GM12875 (cell line): Measurements from ENCODE around the gene C2.

Experiments used
- H3K4me3 ChIP-seq: one replicate; pipeline ENCODE4 v1.5.1; 2011; ENCODE audit warnings: low read depth, low read length, control low read depth
- TF ChIP-seq, protein P1 (sequence below): IDR thresholded peaks from 2 replicates; pipeline ENCODE4 v1.5.1; 2011; ENCODE audit warnings: low read depth, mild to moderate bottlenecking, control low read depth, inconsistent platforms, low read length, moderate library complexity, borderline replicate concordance; ENCODE audit not compliant: insufficient read depth

C2 gene

DNA sequence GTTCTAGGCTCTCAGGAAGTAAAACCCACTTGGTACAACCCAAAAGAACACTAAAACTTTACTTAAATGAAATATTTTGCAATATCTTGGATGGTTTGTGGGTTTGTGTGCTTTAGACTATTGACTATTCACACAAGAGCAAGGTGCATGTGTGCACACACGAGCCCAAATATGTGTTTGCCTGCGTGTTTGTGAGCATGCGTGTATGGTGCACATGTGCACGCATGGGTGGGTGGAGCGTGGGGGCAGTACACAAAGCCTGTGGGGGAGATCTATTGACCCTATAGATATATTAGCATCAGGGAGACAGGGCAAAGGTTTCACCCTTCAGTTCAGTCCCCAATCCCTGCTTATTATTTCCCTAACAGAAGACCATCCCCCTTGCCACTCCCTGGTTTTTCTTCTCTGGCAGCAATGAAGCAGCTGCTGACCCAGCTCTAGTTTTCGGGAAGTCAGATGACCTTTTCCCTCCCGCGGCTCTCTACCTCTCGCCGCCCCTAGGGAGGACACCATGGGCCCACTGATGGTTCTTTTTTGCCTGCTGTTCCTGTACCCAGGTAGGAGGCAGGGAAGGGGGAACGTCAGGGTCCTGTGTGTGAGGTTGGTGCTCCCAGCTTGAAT is at the start of gene C2:
Gene C2 (plus strand): TSS at position 476 of the 621 bp plus-strand sequence. CDS start 36 bp downstream, at position 512.
- no peak within 1 kb of the TSS for H3K4me3 ChIP-seq
- TF ChIP-seq, protein P1, sequence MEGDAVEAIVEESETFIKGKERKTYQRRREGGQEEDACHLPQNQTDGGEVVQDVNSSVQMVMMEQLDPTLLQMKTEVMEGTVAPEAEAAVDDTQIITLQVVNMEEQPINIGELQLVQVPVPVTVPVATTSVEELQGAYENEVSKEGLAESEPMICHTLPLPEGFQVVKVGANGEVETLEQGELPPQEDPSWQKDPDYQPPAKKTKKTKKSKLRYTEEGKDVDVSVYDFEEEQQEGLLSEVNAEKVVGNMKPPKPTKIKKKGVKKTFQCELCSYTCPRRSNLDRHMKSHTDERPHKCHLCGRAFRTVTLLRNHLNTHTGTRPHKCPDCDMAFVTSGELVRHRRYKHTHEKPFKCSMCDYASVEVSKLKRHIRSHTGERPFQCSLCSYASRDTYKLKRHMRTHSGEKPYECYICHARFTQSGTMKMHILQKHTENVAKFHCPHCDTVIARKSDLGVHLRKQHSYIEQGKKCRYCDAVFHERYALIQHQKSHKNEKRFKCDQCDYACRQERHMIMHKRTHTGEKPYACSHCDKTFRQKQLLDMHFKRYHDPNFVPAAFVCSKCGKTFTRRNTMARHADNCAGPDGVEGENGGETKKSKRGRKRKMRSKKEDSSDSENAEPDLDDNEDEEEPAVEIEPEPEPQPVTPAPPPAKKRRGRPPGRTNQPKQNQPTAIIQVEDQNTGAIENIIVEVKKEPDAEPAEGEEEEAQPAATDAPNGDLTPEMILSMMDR, result no peak

DNA sequence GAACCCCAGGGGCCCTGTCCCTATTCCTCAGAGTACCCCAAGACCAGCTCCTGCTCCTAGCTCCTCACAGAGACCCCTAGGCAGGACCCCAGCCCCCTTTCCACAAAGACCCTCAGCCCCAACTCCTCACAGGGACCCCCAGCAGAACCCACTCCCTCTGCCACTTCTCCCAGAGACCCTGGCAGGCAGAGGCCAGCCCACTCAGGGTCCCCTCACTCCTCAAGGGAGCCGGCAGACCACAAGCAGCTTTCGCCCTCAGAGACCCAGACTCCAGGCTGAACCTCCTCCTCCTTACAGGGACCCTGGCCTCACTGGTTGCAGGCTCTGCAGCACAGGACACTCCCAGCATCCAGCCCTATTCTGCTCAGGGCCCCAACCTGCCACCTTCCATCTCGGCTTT is 49.3 kb upstream of the C2 start:
- H3K4me3 ChIP-seq, result no peak overlapping the region
- TF ChIP-seq, protein P1, result no peak

DNA sequence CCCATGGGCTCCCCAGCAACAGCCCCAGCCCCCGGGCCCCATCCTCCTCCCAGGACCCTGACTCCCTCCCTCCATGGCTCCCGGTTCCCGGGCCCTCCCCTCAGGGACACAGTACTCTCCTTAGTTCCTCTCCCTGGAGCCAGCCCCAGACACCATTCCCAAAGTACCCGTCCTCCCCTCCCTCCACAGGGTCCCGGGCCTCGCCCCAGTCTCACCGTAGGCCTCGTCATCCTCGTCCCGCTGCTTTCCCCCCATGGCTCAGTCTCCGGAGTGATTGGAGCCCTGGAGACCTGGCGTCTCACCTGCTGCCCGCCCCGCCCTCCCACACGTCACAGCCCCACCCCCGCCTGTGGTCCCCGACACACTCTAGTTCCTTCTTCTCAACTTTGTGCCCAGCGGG is 48.8 kb upstream of the C2 start, which contains the start of gene SLC44A4:
Gene SLC44A4 (minus strand): TSS at position 272 of the 400 bp plus-strand sequence. CDS start 17 bp downstream, at position 255.
- TF ChIP-seq, protein P1, result no peak
- no peak within 1 kb of the TSS for H3K4me3 ChIP-seq

DNA sequence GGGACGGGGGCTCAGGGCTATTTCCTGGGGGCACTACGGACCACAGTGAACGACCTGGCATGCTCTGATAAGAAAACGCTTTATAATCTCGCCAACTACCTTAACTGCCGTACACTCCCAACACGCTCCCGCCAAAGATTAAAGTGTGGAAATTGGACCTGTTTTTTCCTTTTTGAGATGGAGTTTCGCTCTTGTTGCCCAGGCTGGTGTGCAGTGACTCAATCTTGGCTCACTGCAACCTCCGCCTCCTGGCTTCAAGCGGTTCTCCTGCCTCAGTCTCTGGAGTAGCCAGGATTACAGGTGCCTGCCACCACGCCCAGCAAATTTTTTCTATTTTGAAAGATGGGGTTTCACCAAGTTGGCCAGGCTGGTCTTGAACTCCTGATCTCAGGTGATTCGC is 48.4 kb upstream of the C2 start:
- no peak overlapping the region for H3K4me3 ChIP-seq
- TF ChIP-seq, protein P1, result no peak

DNA sequence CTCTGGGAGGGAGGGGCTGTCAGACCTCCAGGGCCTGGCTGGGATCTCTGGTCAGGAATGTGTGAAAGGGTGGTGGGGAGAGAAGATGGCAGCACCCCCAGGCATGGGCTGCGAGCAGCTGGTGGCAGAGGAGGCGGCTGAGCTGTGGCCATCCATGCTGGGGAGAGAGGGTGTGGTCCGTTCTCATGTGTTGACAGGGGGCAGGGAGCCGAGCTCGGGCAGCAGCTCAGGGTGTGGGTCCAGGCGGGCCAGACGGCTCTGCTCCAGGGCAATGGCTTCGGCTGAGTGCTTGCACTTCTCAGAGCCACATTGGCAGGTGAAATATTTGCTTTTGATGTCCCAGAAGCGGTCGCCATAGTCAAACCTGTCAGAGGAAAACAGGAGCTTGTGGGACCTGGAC is 47.6 kb upstream of the C2 start:
- TF ChIP-seq, protein P1, result no peak
- H3K4me3 ChIP-seq, result no peak overlapping the region

DNA sequence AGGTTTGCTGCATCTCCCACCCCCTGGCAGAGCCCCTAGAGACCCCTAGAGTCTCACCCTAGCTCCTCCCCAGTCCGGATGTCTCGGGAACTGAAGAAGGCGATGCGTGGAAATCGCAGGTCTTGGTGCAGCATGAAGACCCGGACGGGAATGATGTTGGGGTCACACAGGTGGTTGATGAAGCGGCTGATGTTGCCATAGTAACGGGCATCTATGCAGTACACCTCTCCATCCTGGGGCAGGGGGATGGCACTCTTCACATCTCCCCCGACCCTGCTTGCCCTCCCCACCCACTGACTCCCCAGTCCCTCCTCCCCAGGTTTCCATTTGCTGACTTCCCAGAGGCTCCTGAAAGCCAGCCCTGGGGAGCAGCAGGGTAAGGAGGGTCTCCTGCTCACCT is 46.9 kb upstream of the C2 start:
- TF ChIP-seq, protein P1, result no peak
- no peak overlapping the region for H3K4me3 ChIP-seq

DNA sequence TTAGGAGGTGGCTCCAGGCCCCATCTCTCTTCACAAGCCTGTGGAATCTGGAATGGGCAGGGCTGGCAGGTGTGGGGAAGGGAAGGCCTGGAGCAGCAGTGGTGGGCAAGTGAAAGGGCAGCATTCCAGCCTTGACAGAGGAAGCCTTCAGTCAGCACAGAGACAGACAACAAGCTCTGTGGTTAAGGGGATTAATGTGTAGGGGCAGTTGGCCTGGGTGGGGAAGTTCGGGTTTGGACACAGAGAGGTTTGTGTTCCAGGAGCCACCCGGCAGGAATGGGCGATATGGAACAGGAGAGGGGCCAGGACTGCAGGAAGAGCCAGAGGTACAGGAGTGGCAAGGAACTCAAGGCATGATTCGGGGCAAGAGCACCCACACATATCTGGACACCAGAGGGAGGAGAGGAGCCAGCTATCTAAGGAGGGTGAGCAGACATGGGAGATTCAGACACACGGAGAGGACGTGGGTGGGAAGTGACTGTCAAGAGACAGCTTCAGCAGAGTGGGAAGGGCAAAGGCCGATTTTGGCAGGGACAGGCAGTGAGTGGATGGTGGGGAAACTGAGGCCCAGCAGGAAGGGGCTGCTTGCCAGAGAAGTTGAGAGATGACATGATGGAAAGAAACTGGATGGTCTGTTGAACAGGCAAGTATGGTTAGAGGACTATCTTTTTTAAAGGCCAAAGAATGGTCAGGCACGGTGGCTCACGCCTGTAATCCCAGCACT is 46.2 kb upstream of the C2 start:
- TF ChIP-seq, protein P1, result no peak
- H3K4me3 ChIP-seq, result no peak overlapping the region
